SU-DHL-6 (cell line): ENCODE data around the gene TLK1.

Experiments used
- H2AFZ ChIP-seq: fragments of 200-600 bp; sonication (generic); 2 replicates; pipeline ENCODE4 v1.6.1; 2014; ENCODE audit warnings: low read depth, mild to moderate bottlenecking, moderate library complexity, mixed read lengths, antibody characterized with exemption, low read length; ENCODE audit not compliant: severe bottlenecking
- H3F3A ChIP-seq: fragments of 200-600 bp; shearing (Covaris generic); 2 replicates; pipeline ENCODE4 v1.6.0; 2016; ENCODE audit warnings: antibody characterized with exemption, mild to moderate bottlenecking; ENCODE audit not compliant: insufficient read depth
- H3K27ac ChIP-seq: fragments of 200-600 bp; sonication (generic); 2 replicates; pipeline ENCODE4 v1.5.1; 2016; ENCODE audit warnings: low read depth, mild to moderate bottlenecking, low read length, moderate library complexity, mixed read lengths
- H3K27me3 ChIP-seq: fragments of 200-600 bp; sonication (generic), shearing (Covaris generic); 2 replicates; pipeline ENCODE4 v1.6.0; 2014; ENCODE audit warnings: mild to moderate bottlenecking, low read length
- H3K36me3 ChIP-seq: fragments of 200-600 bp; sonication (generic); 2 replicates; pipeline ENCODE4 v1.6.1; 2014; ENCODE audit warnings: mild to moderate bottlenecking, low read length, mixed read lengths
- H3K4me2 ChIP-seq: fragments of 300-600, 200-600 bp; shearing (Covaris generic), sonication (generic); 2 replicates; pipeline ENCODE4 v1.6.0; 2014; ENCODE audit warnings: low read length, low read depth, mild to moderate bottlenecking; ENCODE audit not compliant: poor library complexity, severe bottlenecking
- H3K4me3 ChIP-seq: fragments of 200-600 bp; sonication (generic); 2 replicates; pipeline ENCODE4 v1.5.1; 2014; ENCODE audit warnings: antibody characterized with exemption, low read length, mild to moderate bottlenecking, mixed read lengths; ENCODE audit not compliant: insufficient read depth, poor library complexity, severe bottlenecking
- H3K79me2 ChIP-seq: fragments of 200-600 bp; sonication (generic); 2 replicates; pipeline ENCODE4 v1.6.1; 2014; ENCODE audit warnings: mild to moderate bottlenecking, low read length, moderate library complexity; ENCODE audit not compliant: insufficient read depth
- H3K9ac ChIP-seq: fragments of 200-600 bp; sonication (generic); 2 replicates; pipeline ENCODE4 v1.7.0; 2014; ENCODE audit warnings: mild to moderate bottlenecking, low read length
- H3K9me2 ChIP-seq: fragments of 200-600 bp; sonication (generic); replicated peaks from 2 replicates; pipeline ENCODE4 v1.6.1; 2014; ENCODE audit warnings: low read length; ENCODE audit not compliant: insufficient read depth
- H3K9me3 ChIP-seq: fragments of 200-600 bp; sonication (generic); 2 replicates; pipeline ENCODE4 v1.6.1; 2014; ENCODE audit warnings: low read length, mixed read lengths; ENCODE audit not compliant: insufficient read depth
- H4K20me1 ChIP-seq: fragments of 200-600 bp; sonication (generic); 2 replicates; pipeline ENCODE4 v1.6.1; 2014; ENCODE audit warnings: low read depth, mild to moderate bottlenecking, antibody characterized with exemption, low read length, moderate library complexity, mixed read lengths
- CTCF ChIP-seq: fragments of 200-600 bp; sonication (generic); IDR thresholded peaks from one replicate; pipeline ENCODE4 v1.5.1; 2017; ENCODE audit warnings: antibody characterized with exemption, mild to moderate bottlenecking, low read length, moderate library complexity; ENCODE audit not compliant: insufficient read depth, poor library complexity, severe bottlenecking
- EZH2phosphoT487 ChIP-seq: fragments of 200-600 bp; sonication (generic), shearing (Covaris generic); conservative IDR thresholded peaks from 2 replicates; pipeline ENCODE4 v1.6.1; 2018; ENCODE audit warnings: mild to moderate bottlenecking, antibody characterized with exemption, low read length, moderate library complexity, mixed read lengths

TLK1 gene

DNA sequence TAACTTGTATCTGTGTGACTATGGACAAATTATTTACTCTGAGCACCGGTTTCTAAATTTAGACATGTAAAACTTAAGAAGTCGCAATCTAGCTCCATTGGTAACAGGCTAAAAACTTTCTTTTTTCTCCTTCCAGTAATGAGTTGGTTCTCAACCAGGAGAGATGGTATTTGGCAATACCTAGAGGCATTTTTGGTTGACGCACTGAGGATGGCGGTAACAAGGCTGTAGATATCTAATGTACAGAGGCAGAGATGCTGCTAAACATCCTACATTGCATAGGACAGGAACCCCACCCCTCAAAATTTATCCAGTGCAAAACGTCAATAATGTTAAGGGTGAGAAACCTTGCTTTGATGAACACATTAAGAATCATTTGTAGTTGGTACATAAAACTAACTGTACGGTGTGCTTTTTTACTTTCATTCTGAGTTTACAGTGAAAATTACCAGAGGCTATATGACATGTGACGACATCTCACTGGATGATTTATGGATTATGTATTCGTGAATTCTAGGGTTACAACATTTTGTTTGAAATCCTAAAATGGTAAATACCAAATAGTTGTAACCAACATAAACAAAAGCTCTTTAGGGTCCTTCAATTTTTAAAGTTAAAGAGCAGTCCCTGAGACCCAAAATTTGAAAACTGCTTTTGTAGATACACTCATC, 91.3 kb downstream of the TLK1 start:
- peaks cover 21% of the 10 kb centered on the region; the same call in 1 of the 2 replicates for H3K36me3 ChIP-seq
- H3K9me3 ChIP-seq: no peaks in the 10 kb centered on the region
- TF ChIP-seq EZH2phosphoT487 (no peak), CTCF (no peak)
- peaks cover 19% of the 10 kb centered on the region; the same call in 1 of the 2 replicates for H3F3A ChIP-seq
- no peak overlapping the region for H3K27ac ChIP-seq
- H4K20me1 ChIP-seq: no peaks in the 10 kb centered on the region; the same call in 1 of the 2 replicates
- no peak overlapping the region for H3K4me2 ChIP-seq
- no peak overlapping the region for H3K9ac ChIP-seq
- H3K27me3 ChIP-seq: no peaks in the 10 kb centered on the region
- H3K9me2 ChIP-seq: no peaks in the 10 kb centered on the region
- no peak overlapping the region for H2AFZ ChIP-seq
- H3K4me3 ChIP-seq: no peak overlapping the region
- H3K79me2 ChIP-seq: peaks cover 65% of the 10 kb centered on the region

DNA sequence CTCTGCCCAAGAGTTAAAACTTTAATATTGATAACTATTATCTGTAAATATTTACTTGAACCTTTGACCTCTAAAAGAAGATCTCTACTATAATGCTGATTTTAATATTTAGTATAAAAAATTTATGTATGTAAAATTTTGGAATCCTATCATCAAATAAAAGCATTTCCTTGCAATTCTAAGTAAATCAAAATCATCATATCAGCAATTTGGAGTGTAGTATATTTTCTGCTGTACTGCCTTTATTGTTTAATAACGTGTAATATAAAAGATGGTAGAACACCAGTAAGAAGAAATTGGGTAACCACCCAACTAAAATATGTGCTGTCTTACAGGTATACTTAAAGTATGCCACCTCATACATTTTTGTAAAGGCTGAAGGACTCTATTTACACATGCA, 94.6 kb downstream of the TLK1 start:
- TF ChIP-seq EZH2phosphoT487: no peak
- no peak for TF ChIP-seq CTCF
- Histone ChIP-seq H3K79me2 (peaks cover 75% of the 10 kb centered on the region), H3F3A (peaks cover 25% of the 10 kb centered on the region), H3K9me2 (no peaks in the 10 kb centered on the region), H3K9ac (no peak overlapping the region), H2AFZ (no peak overlapping the region), H3K4me3 (no peak overlapping the region), H3K27me3 (no peaks in the 10 kb centered on the region), H4K20me1 (peaks cover 6% of the 10 kb centered on the region), H3K4me2 (no peak overlapping the region), H3K9me3 (no peaks in the 10 kb centered on the region), H3K36me3 (peaks cover 10% of the 10 kb centered on the region), H3K27ac (no peak overlapping the region)

- Histone ChIP-seq H3K36me3 (peaks cover 65% of the 10 kb centered on the region), H4K20me1 (peaks cover 4% of the 10 kb centered on the region; the same call in 1 of the 2 replicates), H3K9ac (no peak overlapping the region), H2AFZ (no peak overlapping the region), H3K9me2 (no peaks in the 10 kb centered on the region), H3F3A (peaks cover 7% of the 10 kb centered on the region; the same call in 1 of the 2 replicates), H3K79me2 (peaks cover 22% of the 10 kb centered on the region), H3K4me2 (no peak overlapping the region), H3K27ac (no peak overlapping the region), H3K9me3 (no peaks in the 10 kb centered on the region), H3K4me3 (no peak overlapping the region), H3K27me3 (no peaks in the 10 kb centered on the region)
- TF ChIP-seq EZH2phosphoT487 (no peak), CTCF (no peak)
These were observed 103.1 kb downstream of the TLK1 start for GRCh38 chr2:171057575-171057974.
